ENCODE measurements around the gene ANKS1B. TPM values are rescaled to one million over a fixed set of nuclear protein-coding genes. Genes with fewer than 3 reads are reported as not detected.

Gene ANKS1B
- total and polyA plus RNA-seq, 10 of the 15 experiments (the other 5 are each of a cell fraction or from before 2014, with no cell fraction given), result 0.16 to 1.3 (median 0.82) TPM; not detected in 7

GRCh38 chr12:98724384-98725155, 1260.2 kb downstream of the ANKS1B start (continued):
- TF ChIP-seq REST (IDR thresholded peaks at IDR 0.05; ENCODE audit: low read depth, low read length) (no peak), BCL3 (IDR thresholded peaks at IDR 0.05; ENCODE audit: borderline replicate concordance, insufficient read depth, low read depth, low read length, poor library complexity, severe bottlenecking) (no peak), NR2C2 (IDR thresholded peaks at IDR 0.05; ENCODE audit: borderline replicate concordance, control insufficient read depth, insufficient read length, low read depth) (no peak), IRF5 (IDR thresholded peaks at IDR 0.05; ENCODE audit: borderline replicate concordance) (no peak), KLF5 (IDR thresholded peaks at IDR 0.05; ENCODE audit: partially characterized antibody) (no peak)
